HUES64 (cell line): ENCODE measurements around the gene COBL.

ENCODE experiments used
- H3K27ac ChIP-seq: 2 replicates; pipeline ENCODE4 v1.7.0; 2013; ENCODE audit warnings: low read depth, low read length, inconsistent platforms
- H3K27me3 ChIP-seq: 2 replicates; pipeline ENCODE4 v1.6.1; 2013; ENCODE audit warnings: mild to moderate bottlenecking, low read length; ENCODE audit not compliant: insufficient read depth
- H3K36me3 ChIP-seq: 2 replicates; pipeline ENCODE4 v1.6.1; 2013; ENCODE audit warnings: mild to moderate bottlenecking, low read length; ENCODE audit not compliant: insufficient read depth
- H3K4me1 ChIP-seq: 2 replicates; pipeline ENCODE4 v1.6.1; 2013; ENCODE audit warnings: mild to moderate bottlenecking, low read length, moderate library complexity; ENCODE audit not compliant: insufficient read depth
- H3K4me3 ChIP-seq: 2 replicates; pipeline ENCODE4 v1.5.1; 2013; ENCODE audit warnings: mild to moderate bottlenecking, low read length, moderate library complexity
- H3K9ac ChIP-seq: 2 replicates; pipeline ENCODE4 v1.6.1; 2013; ENCODE audit warnings: mild to moderate bottlenecking, low read depth, low read length
- H3K9me3 ChIP-seq: 2 replicates; pipeline ENCODE4 v1.6.1; 2013; ENCODE audit warnings: low read depth, low read length; ENCODE audit not compliant: insufficient read depth
- whole genome bisulfite sequencing: fragments of 150-250, 120-280 bp; methylation state at CpG from one replicate; pipeline ENCODE4 v1.1.7; 2013; ENCODE audit warnings: missing lambda C conversion rate; 5-methylcytosine and 5-hydroxymethylcytosine counted together

Gene COBL

DNA sequence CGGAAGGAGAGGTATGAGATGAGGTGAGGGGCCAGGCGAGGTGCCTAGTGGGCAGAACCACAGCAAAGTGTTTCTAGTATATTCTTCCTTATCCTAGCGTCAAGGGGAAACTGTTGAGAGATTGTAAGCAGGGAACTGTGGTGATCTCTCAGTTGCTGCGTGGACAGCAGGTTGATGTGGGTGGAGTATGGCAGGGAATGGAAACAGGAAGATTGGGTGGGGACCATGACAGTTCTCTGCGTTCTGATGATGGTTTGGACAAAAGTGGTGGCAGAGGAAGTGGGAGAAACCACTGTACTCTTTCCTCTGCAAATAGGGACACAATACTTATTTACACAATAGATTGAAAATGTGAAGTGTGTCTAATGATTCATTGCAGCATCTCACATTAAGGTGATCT lies 342.4 kb downstream of the COBL start:
- Histone ChIP-seq H3K9ac (no peak overlapping the region), H3K4me3 (no peak overlapping the region), H3K36me3 (no peaks in the 10 kb centered on the region), H3K27ac (no peak overlapping the region), H3K4me1 (no peaks in the 10 kb centered on the region), H3K9me3 (no peaks in the 10 kb centered on the region), H3K27me3 (no peaks in the 10 kb centered on the region)
- WGBS, result 92% methylated on average over 5 of the region's 5 CpGs

DNA sequence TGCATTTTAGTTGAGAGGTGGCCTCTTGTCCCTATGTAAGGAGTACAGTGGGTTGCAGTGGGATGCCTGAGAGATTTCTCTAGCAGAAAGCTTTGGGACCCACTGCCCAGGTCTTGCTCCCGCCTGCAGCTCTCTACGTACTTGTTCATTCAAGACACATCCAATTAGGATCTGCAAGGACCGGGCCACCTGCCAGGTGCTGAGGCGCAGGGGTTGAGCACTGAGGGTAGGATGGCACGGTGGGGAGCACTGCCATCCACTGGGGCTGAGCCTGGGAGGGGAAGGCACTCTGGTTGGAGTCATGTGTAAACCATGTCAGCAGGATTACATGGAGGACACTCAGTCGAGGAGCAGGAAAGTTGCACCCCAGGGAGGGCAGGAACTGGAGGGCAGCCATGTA lies 342.8 kb downstream of the COBL start:
- H3K4me3 ChIP-seq, result no peak overlapping the region
- no peak overlapping the region for H3K27ac ChIP-seq
- 95% methylated on average over 6 of the region's 6 CpGs for WGBS
- no peaks in the 10 kb centered on the region for H3K9me3 ChIP-seq
- no peak overlapping the region for H3K9ac ChIP-seq
- H3K4me1 ChIP-seq, result no peaks in the 10 kb centered on the region
- H3K27me3 ChIP-seq, result no peaks in the 10 kb centered on the region
- no peaks in the 10 kb centered on the region for H3K36me3 ChIP-seq

DNA sequence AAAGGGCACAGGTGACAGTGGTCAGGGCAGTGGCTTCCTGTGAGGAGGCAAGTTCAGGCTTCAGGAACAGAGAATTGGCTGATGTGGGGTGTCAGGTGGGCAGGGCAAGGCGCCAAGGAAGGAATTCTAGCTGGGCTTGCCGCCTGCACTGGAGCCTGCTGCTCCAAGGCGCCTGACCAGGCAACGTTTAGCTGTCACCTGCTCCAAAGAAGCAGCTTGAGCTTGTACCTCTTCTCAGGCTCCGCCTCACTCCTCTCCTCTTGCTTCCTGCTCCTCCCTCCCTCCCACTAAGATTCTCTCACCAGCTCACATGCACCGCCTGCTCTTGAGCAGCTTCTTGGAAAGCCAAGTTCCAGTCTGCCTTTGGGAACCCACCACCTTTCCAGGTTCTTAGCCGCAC lies 346.5 kb downstream of the COBL start:
- 87% methylated on average over 7 of the region's 7 CpGs for WGBS
- Histone ChIP-seq H3K36me3 (no peaks in the 10 kb centered on the region), H3K4me3 (no peak overlapping the region), H3K27ac (no peak overlapping the region), H3K9me3 (peaks cover 18% of the 10 kb centered on the region), H3K9ac (no peak overlapping the region), H3K27me3 (no peaks in the 10 kb centered on the region), H3K4me1 (no peaks in the 10 kb centered on the region)
